HEK293 (cell line): ENCODE measurements around the gene EPHB1.

Source experiments
- CTCF ChIA-PET: fragments of 350-600 bp; formaldehyde crosslinking; extraction: SDS; loops from one replicate; lab custom pipeline; 2021; ENCODE audit warnings: antibody characterized with exemption; lab: Yijun Ruan, JAX
- POLR2A ChIA-PET: fragments of 300-600 bp; formaldehyde crosslinking; extraction: SDS; loops from one replicate; lab custom pipeline; 2020; ENCODE audit warnings: antibody characterized with exemption, inconsistent platforms; lab: Yijun Ruan, JAX
- H3K27ac ChIP-seq: fragments of 200-500 bp; sonication (Bioruptor generic); 2 replicates; pipeline ENCODE4 v1.5.1; 2014; ENCODE audit warnings: low read depth, low read length, control low read depth, inconsistent platforms; ENCODE audit errors: extremely low read depth
- H3K36me3 ChIP-seq, 2 experiments: fragments of 200-500 bp in 1 of 2; sonication (Bioruptor generic) in 1 of 2; 1 replicate in 1 of 2; 2 replicates in 1 of 2; pipeline ENCODE4 v1.5.1; 2014 to 2017; ENCODE audit warnings: inconsistent platforms in 2 of 2, low read length in 2 of 2; ENCODE audit not compliant: control insufficient read depth in 2 of 2, insufficient read depth in 1 of 2
- H3K4me1 ChIP-seq: fragments of 200-500 bp; sonication (Bioruptor generic); 2 replicates; pipeline ENCODE4 v1.5.1; 2014; ENCODE audit warnings: mild to moderate bottlenecking, low read length, inconsistent platforms; ENCODE audit not compliant: control insufficient read depth, insufficient read depth
- H3K4me3 ChIP-seq: 2 replicates; pipeline ENCODE4 v1.5.1; 2011; ENCODE audit warnings: low read depth, mild to moderate bottlenecking, control low read depth, low read length, moderate library complexity
- H3K9me3 ChIP-seq: fragments of 200-500 bp; sonication (Bioruptor generic); 2 replicates; pipeline ENCODE4 v1.5.1; 2014; ENCODE audit warnings: low read depth, low read length, inconsistent platforms; ENCODE audit not compliant: control insufficient read depth, insufficient read depth
- KLF16 ChIP-seq: fragments of 450-650 bp; formaldehyde crosslinking; IDR thresholded peaks from 2 replicates; pipeline ENCODE4 v1.5.1; 2017; ENCODE audit warnings: missing biosample characterization, missing genetic modification characterization
- MYNN ChIP-seq: fragments of 450-650 bp; formaldehyde crosslinking; IDR thresholded peaks from 2 replicates; pipeline ENCODE4 v1.5.1; 2016; ENCODE audit warnings: missing biosample characterization, missing genetic modification characterization, borderline replicate concordance
- PRDM4 ChIP-seq: fragments of 450-650 bp; formaldehyde crosslinking; IDR thresholded peaks from 2 replicates; pipeline ENCODE4 v1.5.1; 2017; ENCODE audit warnings: missing biosample characterization, missing genetic modification characterization
- RBAK ChIP-seq: fragments of 450-650 bp; formaldehyde crosslinking; IDR thresholded peaks from 2 replicates; pipeline ENCODE4 v1.5.1; 2016; ENCODE audit warnings: missing biosample characterization, missing genetic modification characterization
- REST ChIP-seq: fragments of 450-650 bp; formaldehyde crosslinking; IDR thresholded peaks from 2 replicates; pipeline ENCODE4 v1.5.1; 2016; ENCODE audit warnings: missing biosample characterization, missing genetic modification characterization
- WT1 ChIP-seq: fragments of 450-650 bp; formaldehyde crosslinking; IDR thresholded peaks from 2 replicates; pipeline ENCODE4 v1.5.1; 2016; ENCODE audit warnings: missing biosample characterization, missing genetic modification characterization
- ZBTB26 ChIP-seq: fragments of 450-650 bp; formaldehyde crosslinking; optimal IDR thresholded peaks from 2 replicates; pipeline ENCODE3; 2016; ENCODE audit warnings: missing biosample characterization, mild to moderate bottlenecking, missing genetic modification characterization
- ZBTB7A ChIP-seq: fragments of 450-650 bp; formaldehyde crosslinking; IDR thresholded peaks from 2 replicates; pipeline ENCODE4 v1.5.1; 2016; ENCODE audit warnings: low read depth, missing biosample characterization, missing genetic modification characterization
- ZIC2 ChIP-seq: fragments of 450-650 bp; formaldehyde crosslinking; IDR thresholded peaks from 2 replicates; pipeline ENCODE4 v1.5.1; 2016; ENCODE audit warnings: missing biosample characterization, missing genetic modification characterization
- ZNF112 ChIP-seq: fragments of 450-650 bp; formaldehyde crosslinking; IDR thresholded peaks from 2 replicates; pipeline ENCODE4 v1.5.0; 2017; ENCODE audit warnings: missing biosample characterization, missing genetic modification characterization
- ZNF121 ChIP-seq: fragments of 450-650 bp; formaldehyde crosslinking; IDR thresholded peaks from 2 replicates; pipeline ENCODE4 v1.5.1; 2016; ENCODE audit warnings: missing biosample characterization, missing genetic modification characterization
- ZNF132 ChIP-seq: fragments of 450-650 bp; formaldehyde crosslinking; IDR thresholded peaks from 2 replicates; pipeline ENCODE4 v1.5.1; 2017; ENCODE audit warnings: missing biosample characterization, missing genetic modification characterization, borderline replicate concordance
- ZNF133 ChIP-seq: fragments of 450-650 bp; formaldehyde crosslinking; IDR thresholded peaks from 2 replicates; pipeline ENCODE4 v1.5.1; 2016; ENCODE audit warnings: missing biosample characterization, missing genetic modification characterization
- ZNF155 ChIP-seq: fragments of 450-650 bp; formaldehyde crosslinking; IDR thresholded peaks from 2 replicates; pipeline ENCODE4 v1.5.1; 2016; ENCODE audit warnings: missing biosample characterization, missing genetic modification characterization
- ZNF16 ChIP-seq: fragments of 450-650 bp; formaldehyde crosslinking; IDR thresholded peaks from 2 replicates; pipeline ENCODE4 v1.5.1; 2016; ENCODE audit warnings: low read depth, missing biosample characterization, missing genetic modification characterization
- ZNF2 ChIP-seq: fragments of 450-650 bp; formaldehyde crosslinking; IDR thresholded peaks from 2 replicates; pipeline ENCODE4 v1.5.1; 2016; ENCODE audit warnings: missing biosample characterization, missing genetic modification characterization
- ZNF223 ChIP-seq: fragments of 450-650 bp; formaldehyde crosslinking; IDR thresholded peaks from 2 replicates; pipeline ENCODE4 v1.5.1; 2016; ENCODE audit warnings: missing biosample characterization, missing genetic modification characterization
- ZNF274 ChIP-seq, 2 experiments: fragments of 200-500 bp in 1 of 2; fragments of 450-650 bp in 1 of 2; sonication (Bioruptor generic) in 1 of 2; formaldehyde crosslinking in 1 of 2; IDR thresholded peaks; 2 replicates each; pipeline versions ENCODE4 v1.5.1 to v1.6.1; 2014 to 2016; ENCODE audit warnings: borderline replicate concordance in 1 of 2, inconsistent platforms in 1 of 2, low read length in 1 of 2, missing biosample characterization in 1 of 2, missing genetic modification characterization in 1 of 2
- ZNF354C ChIP-seq: fragments of 450-650 bp; formaldehyde crosslinking; IDR thresholded peaks from 2 replicates; pipeline ENCODE4 v1.5.1; 2016; ENCODE audit warnings: missing biosample characterization, missing genetic modification characterization, low read depth, borderline replicate concordance
- ZNF398 ChIP-seq: fragments of 450-650 bp; formaldehyde crosslinking; IDR thresholded peaks from 2 replicates; pipeline ENCODE4 v1.5.1; 2017; ENCODE audit warnings: missing biosample characterization, missing genetic modification characterization
- ZNF449 ChIP-seq: fragments of 450-650 bp; formaldehyde crosslinking; IDR thresholded peaks from 2 replicates; pipeline ENCODE4 v1.5.1; 2017; ENCODE audit warnings: missing biosample characterization, mild to moderate bottlenecking, missing genetic modification characterization, moderate library complexity
- ZNF521 ChIP-seq: fragments of 450-650 bp; formaldehyde crosslinking; IDR thresholded peaks from 2 replicates; pipeline ENCODE4 v1.5.1; 2017; ENCODE audit warnings: missing biosample characterization, mild to moderate bottlenecking, missing genetic modification characterization
- ZNF529 ChIP-seq: fragments of 450-650 bp; formaldehyde crosslinking; IDR thresholded peaks from 2 replicates; pipeline ENCODE4 v1.5.1; 2017; ENCODE audit warnings: missing genetic modification characterization, missing biosample characterization; ENCODE audit not compliant: insufficient replicate concordance
- ZNF530 ChIP-seq: fragments of 450-650 bp; formaldehyde crosslinking; IDR thresholded peaks from 2 replicates; pipeline ENCODE4 v1.5.1; 2016; ENCODE audit warnings: low read depth, missing biosample characterization, missing genetic modification characterization
- ZNF658 ChIP-seq: fragments of 450-650 bp; formaldehyde crosslinking; IDR thresholded peaks from 2 replicates; pipeline ENCODE4; 2016; ENCODE audit warnings: missing biosample characterization, missing genetic modification characterization
- ZNF837 ChIP-seq: fragments of 450-650 bp; formaldehyde crosslinking; IDR thresholded peaks from 2 replicates; pipeline ENCODE4 v1.5.1; 2016; ENCODE audit warnings: missing biosample characterization, missing genetic modification characterization

EPHB1 gene

GRCh38 chr3:134794950-134795745, at the start of gene EPHB1:
Gene EPHB1 (plus strand): TSS chr3:134795260.
- no peaks in the 10 kb centered on the region for H3K9me3 ChIP-seq
- H3K4me1 ChIP-seq = no peaks in the 10 kb centered on the region
- no peaks in the 10 kb centered on the region for H3K36me3 ChIP-seq
- peak within 1 kb of the TSS; percentile 21; the same call in 1 of the 2 replicates for H3K27ac ChIP-seq
- H3K4me3 ChIP-seq = peak within 1 kb of the TSS; percentile 47
- POLR2A ChIA-PET = interaction anchor here (0.9 kb wide), 2 partner anchors 490 to 708 kb away, joined by 3 read pairs; no protein-coding TSS in a partner anchor
- CTCF ChIA-PET = interaction anchor here (0.5 to 4.0 kb wide), 28 partner anchors 9 to 1247 kb away, joined by 3 to 47 read pairs (median 4); no protein-coding TSS in a partner anchor
- TF ChIP-seq ZNF112 (no peak), ZBTB7A (tag by site-specific recombination) (peak; percentile 84; the same call in 1 of the 2 replicates), REST (tag by site-specific recombination) (peak; percentile 57), RBAK (tag by site-specific recombination) (no peak), PRDM4 (tag by site-specific recombination) (no peak), ZNF398 (tag by site-specific recombination) (peak; percentile 93), ZNF121 (peak; percentile 26; the same call in 1 of the 2 replicates), ZNF530 (tag by site-specific recombination) (no peak), ZNF132 (tag by site-specific recombination) (no peak), ZNF521 (tag by site-specific recombination) (no peak), ZNF354C (tag by site-specific recombination) (no peak), ZNF658 (tag by site-specific recombination) (no peak), ZNF449 (tag by site-specific recombination) (peak; percentile 32; the same call in 1 of the 2 replicates), ZNF274 (IDR thresholded peaks at IDR 0.05; ENCODE audit: low read length) (no peak), ZNF274 (tag by site-specific recombination; IDR thresholded peaks at IDR 0.05; ENCODE audit: borderline replicate concordance) (no peak), ZBTB26 (peak; percentile 99), ZNF529 (no peak), ZNF837 (tag by site-specific recombination) (peak; percentile 85; the same call in 1 of the 2 replicates), ZNF133 (tag by site-specific recombination) (no peak), MYNN (tag by site-specific recombination) (no peak), ZNF2 (tag by site-specific recombination) (peak; percentile 96), ZNF155 (tag by site-specific recombination) (no peak), WT1 (tag by site-specific recombination) (0 out of 2 replicates have a peak, but pooled peaks have one; percentile 45), ZNF223 (tag by site-specific recombination) (0 out of 2 replicates have a peak, but pooled peaks have one; percentile 15), KLF16 (tag by site-specific recombination) (peak; percentile 85), ZIC2 (tag by site-specific recombination) (peak; percentile 98), ZNF16 (no peak)
